UCSD-AML1 (cell line): ENCODE data around the gene BMP8B.

Source experiments
- DNase-seq: peaks from one replicate; lab custom pipeline; 2025; ENCODE audit not compliant: unreplicated experiment; lab: John Stamatoyannopoulos, UW

The BMP8B gene

DNA sequence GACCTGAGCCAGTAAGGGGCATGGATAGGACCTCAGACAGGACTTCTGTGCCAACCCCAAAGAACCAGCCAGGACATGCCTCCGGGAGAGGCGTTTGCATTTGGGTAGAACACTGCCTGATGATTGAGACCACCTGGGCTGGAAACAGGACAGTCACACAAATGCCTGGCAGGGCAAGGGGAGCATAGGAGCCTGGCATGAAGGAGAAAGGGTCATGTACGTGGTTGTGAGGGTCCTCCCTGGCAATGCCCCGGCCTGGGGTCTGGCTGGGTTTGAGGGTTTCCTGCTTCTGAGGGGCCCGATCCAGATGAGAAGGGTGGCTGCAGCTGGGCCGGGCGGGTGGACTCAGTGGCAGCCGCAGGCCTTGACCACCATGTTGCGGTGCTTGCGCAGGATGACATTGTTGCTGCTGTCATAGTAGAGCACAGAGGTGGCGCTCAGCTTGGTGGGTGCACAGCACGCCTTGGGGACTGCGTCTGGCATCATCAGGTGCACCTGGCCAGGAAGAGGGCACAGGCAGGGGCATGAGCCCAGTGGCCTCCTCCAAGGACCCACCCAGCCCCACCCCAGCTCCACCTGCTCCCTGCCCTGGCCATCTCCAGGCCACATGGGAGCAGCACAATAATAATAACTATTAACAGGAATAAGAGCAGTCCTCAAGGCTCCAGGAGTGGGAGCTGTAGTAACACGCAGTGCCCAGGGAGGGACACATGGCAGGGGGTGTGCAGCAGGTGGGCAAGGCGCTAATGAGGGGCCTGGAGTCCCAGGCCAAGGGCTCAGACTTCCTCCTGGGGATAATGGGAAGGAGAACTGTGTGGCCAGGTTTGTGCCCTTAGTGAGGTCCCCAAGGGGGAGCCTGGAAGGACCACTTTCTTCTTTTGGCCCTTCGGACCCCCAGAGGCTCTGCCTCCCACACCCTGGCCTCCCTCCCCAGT, 28.3 kb downstream of the BMP8B start:
- DNase-seq = no peak

DNA sequence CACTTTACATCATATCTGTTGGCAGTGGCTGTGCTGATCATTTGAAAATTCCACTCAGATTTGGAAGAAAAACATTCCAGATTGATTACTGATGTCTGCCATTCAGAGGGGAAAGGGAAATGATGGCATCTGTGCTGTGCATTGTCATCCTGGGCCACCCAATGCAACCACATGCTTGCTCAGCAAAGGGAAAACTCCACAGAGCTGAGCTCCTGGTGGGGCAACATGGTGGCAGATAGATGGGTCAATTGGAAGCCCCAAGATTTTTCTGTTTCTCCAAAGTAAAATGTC, 29.3 kb downstream of the BMP8B start:
- no peak for DNase-seq

DNA sequence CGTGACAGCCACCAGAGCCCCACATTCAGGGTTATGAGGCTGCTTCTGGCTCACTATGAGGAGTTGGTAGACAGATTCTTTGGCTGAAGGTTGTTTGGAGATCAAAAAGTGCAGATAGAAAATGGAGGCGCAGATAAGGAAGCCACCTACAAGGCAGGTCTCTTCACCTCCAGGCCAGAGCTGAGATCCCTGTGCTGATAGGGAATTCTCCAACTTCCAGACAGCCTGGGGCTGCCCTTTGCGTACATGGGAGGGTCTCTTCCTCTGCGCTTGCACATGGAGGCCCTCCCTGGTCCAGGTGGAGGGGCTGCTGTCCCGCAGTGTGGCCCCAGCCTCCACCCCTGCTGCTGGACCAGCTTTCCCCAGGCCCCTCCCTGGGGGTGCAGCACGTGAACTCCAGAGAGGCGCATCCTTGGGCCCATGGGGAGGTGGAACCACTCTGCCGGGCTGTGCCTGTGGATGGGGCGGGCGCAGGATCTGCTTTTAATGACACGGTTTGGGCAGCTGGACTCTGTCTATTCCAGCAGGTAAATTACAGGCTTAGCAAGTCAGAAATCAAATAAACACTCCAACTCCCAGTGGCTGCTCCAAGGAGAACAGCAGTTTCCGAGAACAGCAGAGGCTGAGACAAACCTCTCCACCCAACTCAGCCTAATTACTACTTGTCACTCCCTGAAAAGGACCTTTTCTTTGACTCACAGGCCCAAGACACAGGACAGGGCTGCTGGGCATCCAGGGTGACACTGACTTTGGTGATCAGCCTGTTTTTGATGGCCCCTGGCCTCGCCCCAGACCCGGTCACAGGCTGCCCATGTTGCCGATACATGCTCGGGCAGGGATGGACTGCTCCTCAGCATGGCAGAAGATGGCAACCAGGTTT, 29.9 kb downstream of the BMP8B start:
- no peak for DNase-seq

DNA sequence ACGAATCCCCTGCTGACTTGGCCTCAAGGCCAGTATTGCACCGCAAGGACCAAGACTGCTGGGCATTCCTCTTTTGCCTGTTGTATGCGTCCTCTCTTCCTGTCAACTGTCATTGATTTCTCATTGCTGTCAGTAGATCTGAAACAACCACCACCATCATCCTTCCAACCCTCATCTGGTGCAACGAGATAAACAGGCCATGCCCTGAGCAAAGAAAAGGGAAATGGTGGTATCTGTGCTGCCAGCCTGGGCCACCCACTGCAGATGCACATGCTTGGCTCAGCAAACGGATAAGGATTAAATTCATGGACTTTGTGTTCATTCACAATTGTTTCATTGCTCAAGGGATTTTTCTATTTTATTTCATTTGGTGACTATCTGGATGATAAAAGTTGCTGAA, 31.2 kb downstream of the BMP8B start:
- DNase-seq = peak; percentile 44

DNA sequence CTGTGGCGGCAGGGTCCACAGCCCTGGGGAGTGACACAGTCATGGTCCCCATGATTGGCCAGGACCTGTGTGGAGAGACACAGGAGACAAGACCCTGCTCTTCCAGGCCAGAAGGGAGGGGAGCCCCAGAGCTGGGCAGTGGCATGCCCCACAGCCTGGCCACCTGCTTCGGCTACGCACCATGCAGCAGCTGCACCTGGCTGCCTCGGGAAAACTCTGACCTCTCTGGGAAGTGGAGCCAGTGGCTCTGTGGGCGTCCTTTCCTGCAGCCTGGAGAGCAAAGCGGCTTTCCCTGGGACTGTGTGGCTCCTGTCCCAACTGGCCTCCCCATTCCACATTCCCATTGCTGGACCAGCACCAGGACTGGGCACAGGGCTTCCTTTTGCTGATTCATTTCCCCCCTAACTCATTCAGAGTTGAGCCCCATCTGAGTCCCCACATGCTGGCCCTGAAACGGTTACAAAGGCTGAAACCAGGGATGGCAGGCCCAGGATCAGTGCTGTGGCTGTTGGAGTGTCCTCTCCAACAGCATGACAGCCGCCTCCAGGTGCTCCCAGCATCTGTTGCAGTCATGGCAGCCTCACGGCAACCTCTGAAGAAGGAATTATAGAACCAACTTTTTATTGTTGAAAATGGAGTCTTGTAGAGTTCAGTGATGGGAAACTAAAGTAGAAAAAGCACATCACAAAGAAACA, 32.6 kb downstream of the BMP8B start:
- no peak for DNase-seq

DNA sequence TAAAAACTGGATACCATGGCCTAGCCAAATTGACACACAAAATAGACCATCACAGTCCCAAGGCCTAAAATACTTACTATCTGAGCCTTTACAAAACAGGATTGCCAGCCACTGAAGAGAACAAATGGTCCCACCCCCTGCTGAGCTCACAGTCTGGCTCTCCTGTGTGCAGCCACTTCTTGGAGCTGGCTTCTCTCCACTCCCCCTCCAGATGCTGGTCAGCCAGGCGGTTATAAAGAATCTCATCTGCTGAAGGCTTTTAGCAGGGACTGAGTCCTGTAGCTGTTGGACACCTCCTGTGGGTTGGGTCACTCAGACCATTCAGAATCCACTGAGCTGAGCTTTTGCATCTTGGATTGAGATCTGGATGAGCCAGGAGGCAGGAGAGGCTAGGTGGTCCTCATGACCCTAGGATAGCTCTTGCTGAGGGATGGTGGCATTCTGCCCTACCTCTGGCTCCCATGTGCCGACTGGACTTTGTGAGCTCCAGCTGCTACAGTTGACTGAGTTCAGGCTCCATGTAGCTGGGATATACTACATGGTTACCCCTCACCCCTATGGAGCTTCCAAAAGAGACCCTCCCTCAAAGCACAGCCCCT, 33.7 kb downstream of the BMP8B start:
- no peak for DNase-seq

DNA sequence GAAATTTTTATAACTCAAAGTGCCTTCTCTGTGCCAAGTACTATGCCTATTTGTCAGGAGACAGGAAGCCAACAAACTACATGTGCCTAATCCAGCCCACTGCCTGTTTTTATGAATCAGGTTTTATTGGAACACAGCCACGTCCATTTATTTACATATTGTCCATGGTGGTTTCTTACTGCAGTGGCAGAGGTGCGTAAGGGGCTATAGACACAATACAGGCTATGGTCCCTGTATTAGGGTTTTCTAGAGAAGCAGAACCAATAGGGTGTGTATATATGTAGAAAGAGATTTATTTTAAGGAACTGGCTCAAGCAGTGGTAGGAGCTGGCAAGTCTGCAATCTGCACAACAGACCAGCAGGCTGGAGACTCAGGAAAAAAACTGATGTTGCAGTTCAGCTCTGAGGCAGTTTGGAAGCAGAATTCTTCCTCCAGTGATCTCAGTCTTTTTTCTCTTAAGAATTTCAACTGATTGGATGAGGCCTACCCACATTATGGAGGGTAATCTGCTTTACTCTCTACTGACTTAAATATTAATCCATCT, 34.6 kb downstream of the BMP8B start:
- no peak for DNase-seq

DNA sequence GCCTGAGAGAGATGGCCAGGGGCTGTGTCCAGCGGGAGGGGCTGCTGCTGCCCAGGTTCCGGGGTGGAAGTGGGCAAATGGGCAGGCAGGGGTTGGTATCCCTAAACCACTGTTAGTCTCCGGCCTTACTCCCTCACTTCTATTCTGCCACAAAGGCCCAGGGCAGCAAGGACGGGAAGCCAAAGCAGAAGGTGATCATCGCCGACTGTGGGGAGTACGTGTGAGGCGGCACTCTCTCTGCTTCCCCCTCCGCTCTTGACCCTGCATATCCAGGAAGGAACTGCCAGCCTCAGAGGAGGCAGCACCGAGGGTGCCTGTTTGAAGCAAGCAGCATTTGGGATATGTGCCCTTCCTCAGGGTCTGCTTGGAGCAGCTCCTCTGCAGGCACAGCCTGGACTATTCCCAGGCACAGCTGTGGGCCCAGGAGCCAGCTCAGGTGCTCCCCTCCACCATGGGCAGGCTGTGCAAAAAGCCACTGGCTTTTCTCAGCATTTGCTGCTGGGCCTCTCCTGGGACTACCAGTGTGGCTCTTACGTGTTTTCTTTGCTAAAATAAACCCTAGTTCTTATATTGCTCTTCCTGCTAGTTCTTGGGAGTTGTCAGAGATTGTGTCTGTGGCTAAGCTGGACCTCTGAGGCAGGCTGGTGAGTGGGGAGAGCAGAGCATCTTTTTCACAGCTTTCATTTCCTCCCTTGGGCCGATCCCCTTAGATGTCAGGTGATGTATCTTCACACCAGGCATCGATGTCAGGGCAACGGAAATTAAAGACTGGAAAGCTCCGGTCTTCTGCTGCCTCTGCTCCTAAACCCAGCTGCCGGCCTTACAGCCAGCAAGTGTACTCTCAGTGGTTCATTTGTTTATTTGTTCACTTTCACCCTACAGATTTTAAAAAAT, 35.3 kb downstream of the BMP8B start:
- DNase-seq = no peak

DNA sequence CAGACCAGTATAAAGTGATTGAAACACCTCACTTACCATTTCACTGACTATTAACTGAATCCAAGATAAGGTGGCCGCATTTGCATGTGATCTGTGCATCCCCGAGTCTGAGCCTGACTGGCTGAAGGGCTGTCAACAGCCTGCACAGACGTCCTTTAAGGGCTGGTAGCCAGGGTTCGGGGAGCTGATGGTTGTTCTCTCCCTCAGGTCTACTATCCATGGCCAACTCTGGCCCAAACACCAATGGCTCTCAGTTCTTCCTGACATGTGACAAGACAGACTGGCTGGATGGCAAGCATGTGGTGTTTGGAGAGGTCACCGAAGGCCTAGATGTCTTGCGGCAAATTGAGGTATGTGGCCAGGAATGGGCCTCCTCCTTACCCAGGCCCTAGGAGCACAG, 36.0 kb downstream of the BMP8B start:
- no peak for DNase-seq

DNA sequence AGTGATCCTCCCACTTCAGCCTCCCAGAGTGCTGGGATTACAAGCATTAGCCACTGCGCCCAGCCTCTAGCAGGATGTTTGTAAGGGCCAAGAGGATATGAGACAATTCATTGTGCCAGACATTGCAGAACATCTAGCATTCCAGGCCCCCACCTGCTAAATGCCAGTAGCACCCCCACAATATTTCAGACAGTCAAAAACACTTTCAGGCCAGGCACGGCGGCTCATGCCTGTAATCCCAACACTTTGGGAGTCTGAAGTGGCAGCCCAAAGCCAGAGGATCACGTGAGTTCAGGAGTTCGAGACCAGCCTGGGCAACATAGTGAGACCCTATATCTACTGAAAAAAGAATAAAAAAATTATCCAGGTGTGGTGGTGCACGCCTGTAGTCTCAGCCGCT, 37.1 kb downstream of the BMP8B start:
- no peak for DNase-seq

DNA sequence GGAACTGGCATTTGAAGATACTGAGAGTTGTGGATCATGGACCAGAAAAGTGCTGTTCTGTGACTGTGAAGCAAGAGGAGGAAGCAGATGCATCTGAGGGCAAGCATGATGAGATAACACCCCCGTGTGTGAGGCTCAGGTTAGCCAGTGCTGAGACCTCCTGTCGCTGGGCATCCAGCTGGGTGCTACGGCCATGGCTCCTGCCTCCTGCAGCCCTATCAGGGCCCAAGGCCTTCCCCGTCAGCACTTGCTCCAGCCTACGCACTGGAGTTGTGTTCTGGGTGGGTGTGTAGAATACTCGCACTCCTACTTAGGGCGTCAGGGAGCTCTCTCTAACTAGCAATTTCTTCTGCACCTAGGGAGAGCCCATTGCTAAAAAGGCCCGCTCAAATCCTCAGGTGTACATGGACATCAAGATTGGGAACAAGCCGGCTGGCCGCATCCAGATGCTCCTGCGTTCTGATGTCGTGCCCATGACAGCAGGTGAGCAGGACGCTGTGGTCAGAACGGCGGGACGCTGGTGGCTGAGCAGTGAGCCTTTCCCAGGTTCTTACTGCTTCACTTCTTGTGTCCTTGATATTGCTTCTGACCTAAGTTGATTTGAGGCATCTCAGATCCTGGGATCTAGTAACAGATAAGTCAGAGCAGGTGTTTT, 43.5 kb downstream of the BMP8B start:
- no peak for DNase-seq

DNA sequence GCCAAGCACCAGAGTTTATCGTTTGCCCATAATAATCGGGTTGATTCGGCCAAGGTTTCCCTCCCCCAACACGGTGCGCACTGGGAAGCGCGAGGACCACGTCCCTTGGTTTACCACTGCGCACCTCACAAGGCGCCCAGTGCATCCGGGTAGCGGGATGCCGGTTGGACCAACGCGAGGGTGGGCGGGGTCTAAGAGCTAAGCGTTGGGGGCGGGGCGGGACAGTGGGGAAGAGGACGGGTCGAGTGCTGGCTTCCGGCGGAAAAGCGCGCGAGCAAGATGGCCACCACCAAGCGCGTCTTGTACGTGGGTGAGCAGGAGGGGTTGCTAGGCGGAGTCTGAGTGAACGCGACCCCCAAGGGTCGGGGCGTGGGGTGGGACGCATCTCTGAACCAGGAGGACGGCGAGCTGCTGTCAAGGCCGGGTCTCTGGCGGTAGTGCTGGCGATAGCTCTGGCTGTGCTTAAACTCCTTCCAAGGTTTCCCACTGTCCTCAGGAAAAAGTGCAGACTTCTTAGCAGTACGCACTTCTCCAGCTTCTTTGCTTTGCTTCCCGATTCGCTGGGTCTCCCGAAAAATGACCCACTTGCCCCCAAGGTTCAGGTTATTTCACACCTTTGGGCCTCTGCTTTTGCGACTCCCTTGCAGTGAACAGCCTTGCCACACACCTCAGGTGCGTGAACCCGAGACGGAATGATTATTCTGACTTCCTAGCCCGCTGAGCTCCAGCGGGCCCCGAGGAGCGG, 49.9 kb downstream of the BMP8B start, which contains the start of gene PPIE:
Gene PPIE (plus strand): TSS at position 261 of the 745 bp plus-strand sequence. CDS start 19 bp downstream, at position 280.
- DNase-seq = peak; percentile 93

DNA sequence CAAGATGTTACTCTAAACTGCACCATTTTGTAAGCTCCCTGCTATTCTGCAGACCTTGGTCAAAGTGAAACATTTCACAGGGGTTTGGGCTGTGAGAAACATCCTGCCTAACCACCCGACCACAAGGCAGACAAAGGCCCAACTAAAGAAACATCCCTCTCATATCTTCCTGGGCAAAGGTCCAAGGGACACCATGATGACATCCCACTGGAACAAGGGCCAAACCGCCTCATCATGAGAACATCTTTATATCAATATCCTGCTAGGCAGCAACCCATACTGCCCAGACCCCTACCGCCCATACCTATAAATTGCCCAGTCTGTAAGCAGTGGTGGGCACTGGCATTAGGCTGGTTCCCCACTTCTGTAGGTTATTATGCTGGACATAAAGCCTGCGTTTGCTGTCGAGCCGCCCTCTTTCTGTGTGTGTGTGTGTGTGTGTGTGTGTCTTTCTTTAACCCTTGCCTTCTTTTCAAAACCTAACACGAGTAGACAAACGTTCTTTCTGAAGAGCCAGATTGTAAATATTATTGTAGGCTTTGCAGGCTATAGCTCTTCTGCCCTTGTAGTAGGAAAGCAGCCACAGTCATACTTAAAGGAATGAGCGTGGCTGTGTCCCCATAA, 51.0 kb downstream of the BMP8B start:
- DNase-seq = no peak

DNA sequence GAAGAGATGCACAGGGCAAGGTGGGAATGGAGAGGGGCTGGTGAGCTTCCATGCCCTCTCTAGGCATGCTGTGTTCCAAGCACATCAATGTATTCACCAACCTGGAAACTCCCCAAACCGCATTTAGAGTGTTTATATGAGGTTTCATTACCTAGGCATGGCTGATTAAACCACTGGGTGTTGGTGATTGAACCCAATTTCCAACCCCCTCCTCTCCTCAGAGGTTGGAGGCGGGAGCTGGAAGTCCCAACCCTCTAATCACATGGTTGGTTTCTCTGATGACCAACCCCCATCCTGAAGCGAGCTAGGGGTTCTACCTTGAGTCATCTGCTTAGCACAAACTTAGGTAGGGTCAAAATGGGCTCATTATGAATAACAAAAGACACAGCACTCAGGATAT, 52.9 kb downstream of the BMP8B start:
- DNase-seq = no peak

DNA sequence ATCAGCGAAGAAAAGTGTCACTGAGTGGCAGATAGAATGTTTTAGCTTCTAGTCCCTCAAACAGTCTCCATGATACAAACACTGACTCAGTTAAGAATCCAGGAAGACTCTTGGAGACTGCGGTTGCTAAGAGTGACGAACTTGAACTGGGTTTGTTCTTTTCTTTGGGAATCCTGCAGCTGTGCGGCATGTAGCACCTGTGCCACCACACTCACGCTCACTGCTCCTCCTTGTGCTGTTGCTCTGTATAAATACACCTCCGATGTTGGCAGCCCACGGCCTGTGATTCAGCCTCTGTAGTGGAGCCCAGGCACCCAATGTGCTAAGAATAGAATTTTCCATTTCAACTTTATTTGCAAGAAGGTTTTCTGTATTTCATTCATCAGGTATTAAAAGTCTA, 55.5 kb downstream of the BMP8B start:
- no peak for DNase-seq

DNA sequence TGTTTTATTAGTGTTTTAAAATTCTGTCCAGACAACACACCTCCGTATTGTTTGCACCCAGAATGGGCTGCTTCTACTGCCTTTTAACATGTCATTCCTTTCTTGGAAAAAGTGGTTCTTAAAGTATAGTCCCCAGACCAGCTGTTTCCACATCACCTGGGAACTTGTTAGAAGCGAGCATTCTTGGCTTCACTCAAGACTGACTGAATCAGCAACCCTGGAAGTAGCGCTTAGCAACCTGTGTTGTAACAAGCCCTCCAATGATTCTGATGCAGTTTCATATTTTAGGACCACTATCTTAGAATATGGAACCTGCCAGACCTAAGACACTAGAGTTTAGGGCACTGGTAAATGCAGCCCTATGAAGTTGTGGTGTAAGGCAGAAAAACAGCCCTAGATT, 55.9 kb downstream of the BMP8B start:
- DNase-seq = no peak

DNA sequence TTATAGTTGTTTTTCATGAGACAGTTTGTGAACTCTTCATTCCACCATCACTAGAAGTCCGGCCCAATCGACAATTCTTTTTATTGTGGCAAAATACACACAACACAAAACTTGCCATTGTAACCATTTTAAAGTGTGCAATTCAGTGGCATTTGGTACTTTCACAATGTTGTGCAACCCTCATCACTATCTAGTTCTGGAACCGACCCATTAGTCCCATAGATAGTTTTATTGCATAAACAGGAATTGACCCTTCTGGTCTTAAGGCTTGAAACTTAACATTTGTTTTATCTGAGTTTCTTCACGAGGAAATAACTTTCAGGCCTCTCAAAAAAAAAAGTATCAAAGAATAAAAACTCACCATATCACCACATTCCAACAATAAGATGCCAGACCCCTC, 58.8 kb downstream of the BMP8B start:
- DNase-seq = no peak

DNA sequence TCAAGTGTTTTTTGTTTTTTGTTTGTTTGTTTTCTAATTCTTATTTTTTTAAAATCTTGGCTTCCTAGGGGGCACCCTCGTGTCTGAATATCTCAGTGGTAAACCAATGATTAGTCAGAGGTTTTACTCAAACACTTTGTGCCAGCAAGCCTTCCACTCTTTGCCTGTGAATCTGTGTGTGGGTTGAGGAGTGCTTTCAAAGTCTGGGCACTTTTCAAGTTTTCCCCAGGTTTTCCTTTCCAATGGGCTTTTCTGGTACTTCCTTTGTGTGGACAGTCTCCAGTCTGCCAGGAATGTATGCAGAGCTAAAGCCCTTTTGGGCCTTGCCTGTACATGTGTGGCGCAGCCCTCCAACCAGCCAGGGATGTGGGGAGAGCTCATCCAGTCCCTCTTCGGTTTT, 59.6 kb downstream of the BMP8B start:
- no peak for DNase-seq
